Esophagus muscularis mucosa (tissue), 3 donors: Measurements from ENCODE around the gene ATG14.

Source experiments
- POLR2A ChIP-seq: fragments of 450-650 bp; IDR thresholded peaks from one replicate; pipeline ENCODE4 v1.6.1; 2017; ENCODE audit warnings: antibody characterized with exemption, moderate library complexity, mild to moderate bottlenecking, low read depth
- POLR2AphosphoS5 ChIP-seq, 2 donors: sonication (generic); formaldehyde crosslinking; IDR thresholded peaks; one replicate each; pipeline ENCODE4 v1.6.1; 2017; ENCODE audit warnings: antibody characterized with exemption in 2 of 2
- TF ChIP-seq, protein P1 (sequence below), 3 experiments: fragments of 200-600 bp in 2 of 3; fragments of 450-650 bp in 1 of 3; sonication (generic) in 2 of 3; IDR thresholded peaks; one replicate each; pipeline ENCODE4 v1.5.1; 2017 to 2019; ENCODE audit warnings: antibody characterized with exemption in 3 of 3, mild to moderate bottlenecking in 2 of 3, moderate library complexity in 1 of 3

DNA sequence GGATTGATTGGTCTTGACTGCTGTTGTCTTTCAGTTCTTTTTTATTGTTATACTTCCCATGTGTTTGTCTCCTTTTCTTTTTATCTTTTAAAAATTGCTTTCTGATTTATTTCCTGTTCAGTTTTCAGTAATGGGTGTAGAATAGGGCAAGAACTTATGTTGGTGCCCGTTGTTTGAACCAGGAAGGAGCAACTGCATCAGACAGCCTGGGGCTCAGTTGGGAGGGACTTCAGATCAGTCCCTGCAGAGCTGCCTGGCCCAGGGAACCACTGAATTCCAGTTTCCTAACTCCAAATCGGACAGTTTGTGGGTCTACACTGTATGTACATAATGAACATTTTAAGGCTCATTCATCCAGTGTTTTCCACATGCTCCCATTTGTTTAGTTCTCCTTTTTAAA lies 75.5 kb downstream of the ATG14 start:
- TF ChIP-seq, protein P1, sequence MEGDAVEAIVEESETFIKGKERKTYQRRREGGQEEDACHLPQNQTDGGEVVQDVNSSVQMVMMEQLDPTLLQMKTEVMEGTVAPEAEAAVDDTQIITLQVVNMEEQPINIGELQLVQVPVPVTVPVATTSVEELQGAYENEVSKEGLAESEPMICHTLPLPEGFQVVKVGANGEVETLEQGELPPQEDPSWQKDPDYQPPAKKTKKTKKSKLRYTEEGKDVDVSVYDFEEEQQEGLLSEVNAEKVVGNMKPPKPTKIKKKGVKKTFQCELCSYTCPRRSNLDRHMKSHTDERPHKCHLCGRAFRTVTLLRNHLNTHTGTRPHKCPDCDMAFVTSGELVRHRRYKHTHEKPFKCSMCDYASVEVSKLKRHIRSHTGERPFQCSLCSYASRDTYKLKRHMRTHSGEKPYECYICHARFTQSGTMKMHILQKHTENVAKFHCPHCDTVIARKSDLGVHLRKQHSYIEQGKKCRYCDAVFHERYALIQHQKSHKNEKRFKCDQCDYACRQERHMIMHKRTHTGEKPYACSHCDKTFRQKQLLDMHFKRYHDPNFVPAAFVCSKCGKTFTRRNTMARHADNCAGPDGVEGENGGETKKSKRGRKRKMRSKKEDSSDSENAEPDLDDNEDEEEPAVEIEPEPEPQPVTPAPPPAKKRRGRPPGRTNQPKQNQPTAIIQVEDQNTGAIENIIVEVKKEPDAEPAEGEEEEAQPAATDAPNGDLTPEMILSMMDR (IDR thresholded peaks at IDR 0.05), result no peak
- TF ChIP-seq POLR2AphosphoS5 (IDR thresholded peaks at IDR 0.05) (no peak), POLR2A (no peak)
